NK-92 treated with Interleukin-12 subunit alpha and Interleukin-12 subunit beta, amount 100 ng/mL, for 24 hours (cell line): ENCODE data around the gene UPP2.

Source experiments
- DNase-seq: peaks from one replicate; lab custom pipeline; 2025; lab: John Stamatoyannopoulos, UW

The UPP2 gene

GRCh38 chr2:158112992-158113391 lies 11.3 kb downstream of the UPP2 start:
- no peak for DNase-seq

DNA sequence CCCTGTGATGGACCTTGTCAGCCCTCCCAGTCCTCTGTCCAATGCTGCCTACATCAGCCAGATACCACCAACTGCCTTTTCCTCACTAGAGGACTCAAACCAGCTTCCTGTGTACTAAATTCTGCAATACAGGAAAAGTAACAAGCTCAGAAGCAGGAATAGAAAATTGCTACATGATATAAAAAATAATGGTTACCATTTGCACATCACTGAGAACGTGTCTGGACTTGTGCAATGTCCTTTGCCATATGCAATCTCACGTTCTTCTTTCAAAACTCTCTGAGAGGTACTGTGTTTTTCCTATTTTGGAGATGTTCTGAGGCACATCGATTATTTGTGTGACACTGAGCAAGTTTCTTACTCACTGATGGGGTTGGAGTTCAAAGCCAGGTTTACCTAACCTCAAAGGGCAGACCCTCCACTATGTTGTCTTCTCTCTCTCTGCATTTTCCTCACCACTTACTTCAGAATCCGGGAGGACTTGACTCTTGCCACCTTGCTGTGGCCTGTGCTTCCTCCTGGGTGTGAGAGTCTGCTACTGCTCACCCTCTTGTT lies 12.1 kb downstream of the UPP2 start:
- DNase-seq = no peak

DNA sequence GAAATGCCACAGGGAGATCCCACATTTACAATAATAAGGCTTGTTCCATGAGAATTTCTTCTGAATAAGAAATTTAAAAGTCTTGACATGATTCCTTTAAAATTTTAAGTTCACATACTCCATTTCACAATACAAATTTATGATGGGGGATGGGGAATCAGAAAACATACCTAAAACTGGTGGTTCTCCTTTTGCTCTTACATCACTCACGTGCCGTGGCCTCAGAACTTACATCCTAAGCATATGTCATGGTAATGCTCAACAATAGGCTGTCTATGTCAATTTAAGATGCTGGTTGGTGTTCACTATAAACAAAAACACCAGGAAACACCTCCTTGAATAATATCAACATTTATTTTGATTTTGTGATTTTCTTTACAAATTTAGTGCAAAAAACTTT lies 12.8 kb downstream of the UPP2 start:
- no peak for DNase-seq

GRCh38 chr2:158115202-158115767 lies 13.6 kb downstream of the UPP2 start:
- DNase-seq = no peak

- DNase-seq = no peak
Observed at GRCh38 chr2:158116936-158117335, 15.3 kb downstream of the UPP2 start.

- DNase-seq = no peak
Observed at GRCh38 chr2:158120102-158120501, 18.4 kb downstream of the UPP2 start.

GRCh38 chr2:158120664-158121641 lies 19.3 kb downstream of the UPP2 start:
- no peak for DNase-seq

- no peak for DNase-seq
Observed at GRCh38 chr2:158124896-158125295, 23.2 kb downstream of the UPP2 start.

GRCh38 chr2:158125756-158126498 lies 24.3 kb downstream of the UPP2 start:
- no peak for DNase-seq

DNA sequence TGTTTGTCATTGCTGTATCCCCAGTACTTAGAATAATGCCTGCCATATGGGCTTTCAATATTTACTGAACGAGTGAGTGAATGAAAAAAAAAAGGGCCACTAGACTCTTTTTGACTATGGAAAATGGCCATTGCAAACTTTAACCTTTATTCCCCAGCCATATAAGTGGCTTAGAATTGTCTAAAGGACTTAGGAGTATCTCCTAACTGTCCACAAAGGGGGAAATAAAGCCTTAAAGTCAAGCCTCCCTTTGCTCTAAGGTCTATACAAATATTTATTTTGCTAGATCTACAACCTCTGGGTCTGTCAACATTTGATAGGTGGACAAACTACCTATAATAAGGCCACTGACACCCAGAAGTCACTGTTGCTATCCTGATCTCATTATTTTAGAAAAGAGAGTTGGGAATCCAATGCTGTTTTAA lies 25.7 kb downstream of the UPP2 start:
- no peak for DNase-seq

GRCh38 chr2:158128168-158128973 lies 26.7 kb downstream of the UPP2 start:
- DNase-seq = no peak

DNA sequence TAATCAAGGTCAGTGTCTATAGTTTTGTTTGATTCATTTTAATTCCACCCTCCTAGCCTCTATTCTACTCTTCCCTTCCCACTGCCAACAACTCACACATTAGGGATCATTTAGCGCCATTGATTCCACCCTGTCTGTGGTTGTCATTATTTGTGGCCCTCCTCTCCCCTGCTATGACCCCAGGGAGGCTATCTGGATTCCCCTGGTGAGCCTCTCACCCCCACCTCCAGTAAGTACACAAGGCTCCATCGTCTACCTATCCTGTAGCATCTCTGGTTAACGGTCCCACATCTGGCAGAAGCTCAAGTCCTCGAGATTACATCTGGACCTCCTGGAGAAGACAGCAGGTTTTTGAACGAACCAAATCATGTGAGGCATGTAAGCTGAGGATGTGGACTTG lies 27.4 kb downstream of the UPP2 start:
- DNase-seq = no peak

GRCh38 chr2:158130832-158131473 lies 29.3 kb downstream of the UPP2 start:
- DNase-seq = no peak

DNA sequence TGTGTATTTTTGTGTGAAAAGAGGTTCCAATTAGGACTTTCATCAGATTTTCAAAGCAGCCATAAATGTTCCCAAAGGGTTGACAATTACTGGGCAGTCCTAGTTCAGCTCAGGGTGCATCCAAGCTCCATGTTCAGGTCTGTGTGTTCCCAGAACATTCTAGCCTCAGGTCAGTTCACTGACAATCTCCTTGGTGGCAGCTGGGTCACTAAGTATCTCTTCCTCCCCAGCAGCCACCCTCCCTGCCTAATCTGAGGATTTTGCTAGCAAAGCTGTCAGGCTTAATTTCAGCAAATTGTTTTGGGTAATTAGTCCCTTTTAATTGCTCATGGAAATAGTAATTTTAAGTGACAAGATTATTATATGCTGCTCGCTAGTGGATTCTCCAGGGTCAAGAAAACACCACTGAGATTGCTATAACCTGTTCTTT lies 29.8 kb downstream of the UPP2 start:
- no peak for DNase-seq

DNA sequence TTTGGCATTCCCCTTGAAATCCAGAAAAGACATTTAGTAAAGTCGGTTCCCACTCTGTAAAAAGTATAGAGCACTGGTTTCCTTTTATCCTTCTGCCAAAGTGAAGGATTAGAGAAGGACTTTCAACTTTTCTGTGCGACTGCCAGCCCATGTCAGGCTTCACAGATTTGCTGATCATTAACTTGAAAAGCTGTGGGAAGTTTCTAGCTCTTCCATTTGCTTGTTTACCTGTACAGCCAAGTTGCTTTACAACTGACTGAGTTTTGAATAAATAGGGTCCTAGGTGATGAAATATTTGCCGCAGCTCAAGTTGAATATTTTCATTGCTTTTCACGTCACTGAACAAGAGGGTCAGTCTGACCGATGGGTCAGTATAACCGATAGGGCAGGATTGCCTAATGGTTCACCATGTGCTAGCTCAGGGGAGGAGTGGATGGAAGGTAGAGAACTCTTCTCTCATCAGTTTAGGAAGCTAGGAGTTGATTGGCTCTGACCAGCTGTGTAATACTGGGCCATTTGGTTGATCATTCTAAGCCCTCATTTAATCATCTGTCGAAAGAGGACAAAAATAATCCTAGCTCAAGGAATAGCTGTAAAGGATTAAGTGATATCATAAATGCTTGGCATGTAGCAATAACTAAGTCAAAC lies 30.4 kb downstream of the UPP2 start:
- DNase-seq = no peak

GRCh38 chr2:158134055-158134454 lies 32.4 kb downstream of the UPP2 start:
- no peak for DNase-seq

DNA sequence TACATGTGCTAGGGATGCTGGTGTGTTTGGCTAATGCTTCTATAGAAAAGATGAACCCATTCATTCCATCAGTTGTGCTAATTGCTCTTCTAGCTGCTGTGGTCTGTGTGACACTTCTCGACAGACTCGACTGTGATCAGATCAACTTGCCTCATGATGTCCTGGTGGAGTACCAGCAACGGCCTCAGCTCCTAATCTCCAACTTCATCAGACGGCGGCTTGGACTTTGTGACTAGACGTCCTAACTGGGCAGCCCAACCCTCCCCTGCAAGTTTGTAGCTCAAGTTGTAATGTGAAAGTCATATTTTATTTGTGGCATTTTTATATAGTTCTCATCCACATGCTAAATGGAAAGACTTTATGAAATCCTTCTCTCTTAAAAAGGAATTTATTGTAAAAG lies 33.0 kb downstream of the UPP2 start:
- DNase-seq = no peak

GRCh38 chr2:158135096-158135495 lies 33.4 kb downstream of the UPP2 start:
- no peak for DNase-seq

- no peak for DNase-seq
Observed at GRCh38 chr2:158138255-158138654, 36.6 kb downstream of the UPP2 start.

GRCh38 chr2:158140201-158140600 lies 38.5 kb downstream of the UPP2 start:
- no peak for DNase-seq

GRCh38 chr2:158142165-158142564 lies 40.5 kb downstream of the UPP2 start:
- DNase-seq = no peak
